Calu3 (cell line): ENCODE measurements around the gene SNX33. TPM values are rescaled to one million over a fixed set of nuclear protein-coding genes. Genes with fewer than 3 reads are reported as not detected.
A peak's percentile ranks its signal among the peaks of the same experiment; 100 is the strongest.

Experiments used
- BruUV-seq: library from RNA; stranded (reverse); fragments of 400-500 nt; replicated peaks from 2 replicates; lab custom pipeline; 2021; lab: Mats Ljungman, UMichigan
- CTCF ChIA-PET: fragments of 300-600 bp; sonication (Branson Sonifier 250); formaldehyde crosslinking; loops from one replicate; lab custom pipeline; 2022; ENCODE audit warnings: antibody characterized with exemption; lab: Charles Lee
- DNase-seq: peaks from one replicate; pipeline ENCODE4 v3.0.0; 2022
- H3K27ac Mint-ChIP-seq: one replicate; pipeline ENCODE4 v1.8.0; 2022; ENCODE audit warnings: mixed read lengths; ENCODE audit not compliant: unreplicated experiment
- H3K27me3 Mint-ChIP-seq: one replicate; pipeline ENCODE4 v1.8.0; 2022; ENCODE audit warnings: mixed read lengths; ENCODE audit not compliant: unreplicated experiment
- H3K36me3 Mint-ChIP-seq: one replicate; pipeline ENCODE4 v1.8.0; 2022; ENCODE audit warnings: mild to moderate bottlenecking, moderate library complexity, mixed read lengths; ENCODE audit not compliant: insufficient read depth, unreplicated experiment
- H3K4me1 Mint-ChIP-seq: one replicate; pipeline ENCODE4 v1.8.0; 2022; ENCODE audit warnings: mild to moderate bottlenecking, low read depth, mixed read lengths; ENCODE audit not compliant: unreplicated experiment
- H3K4me3 Mint-ChIP-seq: one replicate; pipeline ENCODE4 v1.8.0; 2022; ENCODE audit warnings: mild to moderate bottlenecking, low read depth, moderate library complexity, mixed read lengths; ENCODE audit not compliant: unreplicated experiment
- H3K9me3 Mint-ChIP-seq: one replicate; pipeline ENCODE4 v1.8.0; 2022; ENCODE audit warnings: low read depth, mixed read lengths; ENCODE audit not compliant: unreplicated experiment
- intact Hi-C: fragments of 100-400 bp; cut with micrococcal nuclease; formaldehyde crosslinking; loops from one replicate; pipeline ENCODE4 v1.10.0; 2022; ENCODE audit not compliant: unreplicated experiment
- total RNA-seq: library from RNA; stranded (reverse); gene quantifications from 2 replicates; pipeline ENCODE4 v1.2.3, GENCODE V29; 2022
- TF ChIP-seq, protein P1 (sequence below): fragments of 200-600 bp; IDR thresholded peaks from one replicate; pipeline ENCODE4 v1.8.0; 2022; ENCODE audit warnings: antibody characterized with exemption; ENCODE audit not compliant: unreplicated experiment

SNX33 gene
- total RNA-seq, 1 experiment from 2014 or later = 23.2 TPM

DNA sequence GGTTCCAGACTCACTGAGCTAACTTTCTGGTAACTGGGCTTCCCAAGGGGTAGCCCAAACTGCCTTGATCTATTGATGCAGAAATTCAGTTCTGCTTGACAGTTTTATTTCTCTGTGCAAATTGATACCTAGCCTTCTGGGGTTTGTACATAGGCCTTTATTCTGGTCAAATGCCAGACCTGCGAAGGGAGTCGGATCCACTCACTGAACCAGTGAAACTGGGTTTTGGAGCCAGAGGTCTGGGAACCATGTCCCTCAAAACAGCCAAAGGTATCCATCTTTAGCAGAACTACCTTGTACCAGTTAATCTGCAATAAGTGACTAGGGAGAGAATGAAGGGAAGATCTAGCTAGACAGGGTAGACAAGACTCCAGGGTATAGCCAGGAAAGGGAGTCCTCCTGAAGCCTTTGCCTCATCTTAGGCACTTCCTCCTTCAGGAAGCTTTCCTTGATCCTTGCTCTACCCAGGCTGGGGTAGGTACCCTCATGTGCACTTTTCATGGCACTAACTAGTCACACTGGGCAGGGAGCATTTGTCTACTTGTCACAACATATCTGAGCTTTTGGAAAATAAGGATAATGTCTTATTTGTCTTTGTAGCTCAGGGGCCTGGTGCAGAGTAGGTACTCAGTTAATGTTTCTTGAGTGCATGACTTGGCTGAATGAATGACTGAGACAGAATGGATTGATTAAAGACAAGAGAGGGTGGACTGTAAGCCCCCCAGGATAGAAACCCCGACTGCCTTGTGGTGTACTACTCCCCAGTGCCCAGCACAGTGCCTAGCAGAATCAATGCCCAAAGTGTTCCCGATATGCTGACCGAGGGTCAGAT, 1.4 kb upstream of the SNX33 start:
- Mint-ChIP-seq H3K9me3 (no peaks in the 10 kb centered on the region), H3K36me3 (peaks cover 46% of the 10 kb centered on the region), H3K27ac (peak overlapping the region; percentile 49), H3K4me1 (peaks cover 52% of the 10 kb centered on the region), H3K27me3 (no peaks in the 10 kb centered on the region), H3K4me3 (peak overlapping the region; percentile 82)
- intact Hi-C loops = loop anchor here (10.0 kb wide), 2 partner anchors 142 to 282 kb away; partner anchors contain the start of gene MAN2C1
- no peak for DNase-seq
- CTCF ChIA-PET = interaction anchor here (1.5 to 2.5 kb wide), 4 partner anchors 8 to 67 kb away, joined by 6 to 13 read pairs (median 9); partner anchors contain the start of gene PTPN9
- TF ChIP-seq, protein P1, sequence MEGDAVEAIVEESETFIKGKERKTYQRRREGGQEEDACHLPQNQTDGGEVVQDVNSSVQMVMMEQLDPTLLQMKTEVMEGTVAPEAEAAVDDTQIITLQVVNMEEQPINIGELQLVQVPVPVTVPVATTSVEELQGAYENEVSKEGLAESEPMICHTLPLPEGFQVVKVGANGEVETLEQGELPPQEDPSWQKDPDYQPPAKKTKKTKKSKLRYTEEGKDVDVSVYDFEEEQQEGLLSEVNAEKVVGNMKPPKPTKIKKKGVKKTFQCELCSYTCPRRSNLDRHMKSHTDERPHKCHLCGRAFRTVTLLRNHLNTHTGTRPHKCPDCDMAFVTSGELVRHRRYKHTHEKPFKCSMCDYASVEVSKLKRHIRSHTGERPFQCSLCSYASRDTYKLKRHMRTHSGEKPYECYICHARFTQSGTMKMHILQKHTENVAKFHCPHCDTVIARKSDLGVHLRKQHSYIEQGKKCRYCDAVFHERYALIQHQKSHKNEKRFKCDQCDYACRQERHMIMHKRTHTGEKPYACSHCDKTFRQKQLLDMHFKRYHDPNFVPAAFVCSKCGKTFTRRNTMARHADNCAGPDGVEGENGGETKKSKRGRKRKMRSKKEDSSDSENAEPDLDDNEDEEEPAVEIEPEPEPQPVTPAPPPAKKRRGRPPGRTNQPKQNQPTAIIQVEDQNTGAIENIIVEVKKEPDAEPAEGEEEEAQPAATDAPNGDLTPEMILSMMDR = no peak
- no TSS peak for BruUV-seq

DNA sequence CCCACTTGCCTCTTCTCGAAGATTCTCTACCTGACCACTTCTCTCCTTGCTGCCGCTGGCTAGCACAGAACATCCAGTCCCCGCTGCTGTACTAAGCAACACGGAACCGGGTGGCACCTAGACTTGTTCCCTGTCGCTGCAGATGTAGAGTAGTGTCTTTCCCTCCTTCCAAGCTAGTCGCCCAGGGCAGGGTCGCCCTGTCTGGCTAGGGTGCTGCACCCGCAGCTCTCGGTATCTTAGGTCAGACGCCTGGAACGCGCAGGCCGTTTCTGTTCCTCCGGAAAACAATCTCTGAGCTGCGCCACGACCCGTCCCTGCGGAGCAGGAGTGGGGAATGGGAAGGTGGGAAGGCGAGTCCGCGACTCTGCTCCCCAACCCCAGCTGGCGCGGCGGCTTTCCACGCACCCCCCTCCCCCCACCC, 758 bp upstream of the SNX33 start:
- Mint-ChIP-seq H3K27ac (peak overlapping the region; percentile 49), H3K4me3 (peak overlapping the region; percentile 82), H3K27me3 (no peaks in the 10 kb centered on the region), H3K4me1 (peaks cover 56% of the 10 kb centered on the region), H3K36me3 (peaks cover 51% of the 10 kb centered on the region), H3K9me3 (no peaks in the 10 kb centered on the region)
- intact Hi-C loops = loop anchor here (10.0 kb wide), 2 partner anchors 142 to 282 kb away; partner anchors contain the start of gene MAN2C1
- no peak for DNase-seq
- BruUV-seq = TSS peak; percentile 53
- TF ChIP-seq, protein P1 = no peak
- CTCF ChIA-PET = interaction anchor here (0.6 to 2.5 kb wide), 9 partner anchors 9 to 279 kb away, joined by 3 to 13 read pairs (median 6); partner anchors contain the start of genes MAN2C1, PTPN9 and SNUPN

DNA sequence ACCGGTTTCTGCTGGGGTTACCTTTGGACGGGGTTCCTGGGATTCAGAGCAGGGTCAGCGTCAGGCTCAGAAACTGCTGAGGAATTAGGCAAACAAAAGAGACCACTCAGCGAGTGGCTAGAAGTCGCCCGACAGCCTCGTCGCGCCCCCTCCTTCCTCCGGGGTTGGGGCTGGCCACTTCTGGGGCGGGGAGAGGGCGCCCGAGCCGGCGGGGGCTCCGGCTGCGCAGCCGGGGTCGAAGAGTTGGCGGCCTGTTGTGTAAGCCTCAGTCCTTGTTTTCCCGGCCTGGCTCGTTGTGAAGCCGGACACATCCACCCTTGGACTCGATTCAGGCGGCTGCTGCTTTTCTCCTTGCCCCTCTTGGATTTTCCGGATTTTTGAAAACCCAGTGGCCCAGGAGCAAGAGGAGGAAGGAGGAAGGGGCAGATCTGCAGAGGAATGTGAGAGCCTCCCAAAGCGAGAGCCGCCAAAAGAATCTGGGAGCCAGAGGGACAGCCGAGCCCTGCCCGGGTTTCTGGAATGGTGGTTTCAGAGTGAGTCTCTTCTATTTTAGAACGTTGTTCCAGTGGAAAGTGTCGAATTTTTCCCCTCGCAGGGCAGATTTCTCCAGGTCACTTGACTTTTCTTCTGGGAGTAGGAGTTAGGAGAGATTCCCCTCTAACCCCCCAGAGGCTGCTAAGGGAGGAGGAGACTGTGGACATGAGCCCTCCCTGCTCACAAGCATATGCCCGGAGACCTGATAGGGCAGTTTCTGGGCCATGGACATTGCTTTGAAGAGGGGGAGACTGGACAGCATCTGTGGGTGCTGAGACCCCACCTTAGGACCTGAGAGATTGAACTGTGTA, 666 bp downstream of the SNX33 start:
- DNase-seq = peak; percentile 37
- intact Hi-C loops = loop anchor here (2.0 to 10.0 kb wide), 3 partner anchors 34 to 284 kb away; partner anchors contain the start of gene MAN2C1
- TF ChIP-seq, protein P1 = no peak
- Mint-ChIP-seq H3K36me3 (peaks cover 60% of the 10 kb centered on the region), H3K27me3 (no peaks in the 10 kb centered on the region), H3K4me1 (peaks cover 66% of the 10 kb centered on the region), H3K9me3 (no peaks in the 10 kb centered on the region), H3K4me3 (peak overlapping the region; percentile 82), H3K27ac (peak overlapping the region; percentile 27)
- CTCF ChIA-PET = interaction anchor here (0.6 to 2.5 kb wide), 13 partner anchors 10 to 281 kb away, joined by 3 to 13 read pairs (median 3); partner anchors contain the start of genes MAN2C1 and PTPN9
- TSS peak; percentile 69 for BruUV-seq
